AG04450 (cell line): ENCODE measurements around the gene LRCOL1. TPM values are rescaled to one million over a fixed set of nuclear protein-coding genes. Genes with fewer than 3 reads are reported as not detected.

ENCODE experiments used
- CTCF ChIA-PET: fragments of 300-600, 350-600 bp; formaldehyde crosslinking; extraction: SDS; loops from one replicate; lab custom pipeline; 2022; ENCODE audit warnings: antibody characterized with exemption, inconsistent platforms; lab: Charles Lee
- POLR2A ChIA-PET: fragments of 350-600 bp; formaldehyde crosslinking; extraction: SDS; loops from one replicate; lab custom pipeline; 2021; ENCODE audit warnings: antibody characterized with exemption, inconsistent platforms; lab: Yijun Ruan, JAX
- DNase-seq: peaks from one replicate; pipeline ENCODE4 v3.0.0-alpha.2; 2011; ENCODE audit warnings: low read depth, low spot score
- H3K27ac ChIP-seq: one replicate; pipeline ENCODE4 v1.5.1; 2012; ENCODE audit warnings: low read depth, low read length, control low read depth
- H3K27me3 ChIP-seq: one replicate; pipeline ENCODE4 v1.6.0; 2012; ENCODE audit warnings: low read length; ENCODE audit not compliant: control insufficient read depth, insufficient read depth
- H3K4me3 ChIP-seq: 2 replicates; pipeline ENCODE4 v1.5.1; 2011; ENCODE audit warnings: mild to moderate bottlenecking, low read depth, low read length, control low read depth
- H3K9me3 ChIP-seq: 2 replicates; pipeline ENCODE4 v1.5.1; 2012; ENCODE audit warnings: low read length; ENCODE audit not compliant: control insufficient read depth, insufficient read depth
- CTCF ChIP-seq: IDR thresholded peaks from 2 replicates; pipeline ENCODE4 v1.5.1; 2011; ENCODE audit warnings: low read depth, low read length, control low read depth, inconsistent platforms
- polyA plus RNA-seq: library from polyadenylated mRNA; depleted of rRNA; stranded (reverse); fragments of >200 nt; gene quantifications from 2 replicates; pipeline ENCODE4 v1.2.3, GENCODE V29; 2011

Gene LRCOL1
- polyA plus RNA-seq, 1 experiment = 0.11 TPM

- H3K9me3 ChIP-seq = no peaks in the 10 kb centered on the region
- DNase-seq = no peak
- CTCF ChIA-PET = interaction anchor here (0.6 to 1.9 kb wide), 7 partner anchors 15 to 475 kb away, joined by 3 to 15 read pairs (median 11); partner anchors contain the start of gene P2RX2
- H3K4me3 ChIP-seq = no peak overlapping the region
- H3K27ac ChIP-seq = no peak overlapping the region
- TF ChIP-seq CTCF = no peak
- POLR2A ChIA-PET = no interaction called here
- no peaks in the 10 kb centered on the region for H3K27me3 ChIP-seq
Measured at GRCh38 chr12:132637811-132638210, 27.4 kb upstream of the LRCOL1 start.

DNA sequence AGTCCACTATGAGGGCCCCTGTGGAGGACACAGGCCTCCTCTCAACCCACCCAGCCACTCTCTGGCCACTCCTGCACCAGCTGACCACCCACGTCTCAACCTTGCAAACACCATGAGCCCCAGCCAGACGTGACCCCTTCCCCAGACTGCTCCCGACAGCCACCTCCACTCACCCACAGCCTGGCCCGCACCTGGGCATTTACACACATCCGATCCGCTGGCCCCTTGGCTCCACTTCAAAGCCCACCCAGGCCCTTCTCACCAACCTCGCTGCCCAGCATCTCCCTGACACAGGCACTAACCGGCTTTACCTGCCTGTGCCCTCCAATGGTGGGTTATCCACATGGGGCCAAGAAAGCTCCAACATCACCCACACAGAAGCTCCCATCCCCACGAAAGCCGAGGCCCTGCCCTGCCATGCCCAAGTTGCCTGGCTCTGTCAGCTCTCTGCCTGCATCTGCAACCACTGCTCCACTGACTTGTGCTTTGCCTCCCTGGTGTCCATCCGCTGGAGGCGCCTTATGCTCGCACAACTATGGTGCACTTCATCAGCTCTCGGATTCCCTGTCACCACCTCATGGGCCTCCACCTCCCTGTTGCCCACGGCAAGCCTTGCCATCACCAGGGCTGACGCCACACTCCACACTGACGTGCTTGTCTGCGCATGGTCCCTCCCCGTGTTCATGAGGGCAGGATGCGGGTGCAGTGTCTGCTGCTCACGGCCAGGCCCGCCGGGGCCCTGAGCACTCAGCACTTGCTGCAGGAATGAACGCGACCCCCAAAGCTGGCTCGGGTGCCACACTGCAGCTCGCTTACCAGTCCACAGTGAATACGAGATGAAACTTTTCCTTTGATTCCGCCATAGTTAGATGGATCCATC lies 24.9 kb upstream of the LRCOL1 start:
- POLR2A ChIA-PET = interaction anchor here (0.6 kb wide), 1 partner anchor 10 kb away, joined by 3 read pairs; no protein-coding TSS in a partner anchor
- TF ChIP-seq CTCF = no peak
- H3K9me3 ChIP-seq = no peaks in the 10 kb centered on the region; the same call in 1 of the 2 replicates
- no peaks in the 10 kb centered on the region for H3K27me3 ChIP-seq
- H3K4me3 ChIP-seq = no peak overlapping the region
- CTCF ChIA-PET = interaction anchor here (0.6 to 1.0 kb wide), 2 partner anchors 174 to 220 kb away, joined by 3 read pairs; no protein-coding TSS in a partner anchor
- DNase-seq = no peak
- H3K27ac ChIP-seq = no peak overlapping the region

DNA sequence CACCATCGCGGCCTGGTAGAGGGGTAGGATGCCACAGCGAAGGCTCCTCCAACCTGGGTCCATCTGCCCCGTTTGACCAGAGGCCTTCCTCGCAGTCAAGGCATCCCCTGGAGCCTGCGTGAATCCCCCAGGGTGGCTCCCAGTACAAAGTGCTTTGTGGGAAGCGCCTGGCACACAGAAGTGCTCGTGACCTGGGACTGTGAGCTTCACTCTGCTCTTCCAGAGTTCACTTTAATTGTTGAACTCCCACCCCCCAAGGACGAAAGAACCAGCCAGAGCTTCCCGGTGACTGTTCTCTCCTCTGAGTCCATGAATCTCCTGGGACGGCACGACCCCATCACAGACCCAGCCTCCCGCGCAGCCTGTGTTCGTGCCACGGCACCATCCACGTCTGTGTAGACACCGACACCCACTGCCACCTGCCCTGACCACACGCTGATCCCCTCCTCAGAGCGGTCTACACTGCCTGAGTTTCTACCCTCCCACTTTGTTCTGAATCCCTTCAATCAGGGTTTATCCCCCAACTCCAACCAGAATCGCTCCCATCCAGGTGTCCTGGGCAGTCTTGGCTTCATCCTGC lies 24.1 kb upstream of the LRCOL1 start:
- no peaks in the 10 kb centered on the region for H3K27me3 ChIP-seq
- no peak for DNase-seq
- no peak for TF ChIP-seq CTCF
- CTCF ChIA-PET = no interaction called here
- H3K4me3 ChIP-seq = no peak overlapping the region
- no peak overlapping the region for H3K27ac ChIP-seq
- POLR2A ChIA-PET = no interaction called here
- no peaks in the 10 kb centered on the region; the same call in 1 of the 2 replicates for H3K9me3 ChIP-seq

- H3K27me3 ChIP-seq = no peaks in the 10 kb centered on the region
- ChIA-PET CTCF (no interaction called here), POLR2A (no interaction called here)
- H3K9me3 ChIP-seq = no peaks in the 10 kb centered on the region; the same call in 1 of the 2 replicates
- no peak overlapping the region for H3K27ac ChIP-seq
- no peak overlapping the region for H3K4me3 ChIP-seq
- no peak for DNase-seq
- TF ChIP-seq CTCF = no peak
Measured at GRCh38 chr12:132633901-132634300, 23.5 kb upstream of the LRCOL1 start.
